T-cell (primary cell): ENCODE measurements around the gene MMP23B. TPM values are rescaled to one million over a fixed set of nuclear protein-coding genes. Genes with fewer than 3 reads are reported as not detected.

Experiments
- ATAC-seq, 4 experiments: fragments of 200-7000 bp in 3 of 4; fragments of 150-1000 bp in 1 of 4; cut with Tn5 transposase; replicated peaks in 1 of 4; 1 replicate in 3 of 4; 2 replicates in 1 of 4; pipeline ENCODE4 v1.10.0; 2021; ENCODE audit warnings: moderate library complexity in 3 of 4, mild to moderate bottlenecking in 2 of 4, moderate number of reproducible peaks in 1 of 4
- CTCF ChIA-PET, 2 donors: fragments of 300-600 bp; sonication (Branson Sonifier 250); formaldehyde crosslinking; loops; one replicate each; lab custom pipeline; 2022; ENCODE audit warnings: antibody characterized with exemption in 2 of 2; lab: Charles Lee
- POLR2A ChIA-PET, 2 donors: fragments of 300-600 bp; sonication (Branson Sonifier 250); formaldehyde crosslinking; loops; one replicate each; lab custom pipeline; 2022; ENCODE audit warnings: antibody characterized with exemption in 2 of 2; lab: Charles Lee
- DNase-seq, 35 experiments: peaks; one replicate each; pipeline versions ENCODE4 v3.0.0 to v3.0.0-alpha.2; 2013 to 2023
- H3K27ac ChIP-seq: one replicate; pipeline ENCODE4 v1.5.1; 2013; ENCODE audit warnings: low read length
- H3K27me3 ChIP-seq, 2 experiments: replicated peaks in 1 of 2; 1 replicate in 1 of 2; 2 replicates in 1 of 2; pipeline versions ENCODE4 v1.6.1 to v1.7.0; 2013; ENCODE audit warnings: low read length in 1 of 2, mixed read lengths in 1 of 2; ENCODE audit not compliant: control insufficient read depth in 2 of 2, insufficient read depth in 2 of 2; ENCODE audit errors: extremely low read depth in 1 of 2
- H3K36me3 ChIP-seq, 2 donors: 1 replicate in 1 of 2; 2 replicates in 1 of 2; pipeline versions ENCODE4 v1.6.1 to v1.7.0; 2013; ENCODE audit warnings: low read length in 1 of 2; ENCODE audit not compliant: control insufficient read depth in 2 of 2, insufficient read depth in 1 of 2; ENCODE audit errors: extremely low read depth in 1 of 2
- H3K4me1 ChIP-seq, 2 experiments: 1 replicate in 1 of 2; 2 replicates in 1 of 2; pipeline versions ENCODE4 v1.6.1 to v1.7.0; 2013; ENCODE audit warnings: low read length in 2 of 2, mixed read lengths in 1 of 2; ENCODE audit not compliant: insufficient read depth in 2 of 2, control insufficient read depth in 1 of 2; ENCODE audit errors: extremely low read depth in 1 of 2
- H3K4me3 ChIP-seq, 2 donors: 1 replicate in 1 of 2; 2 replicates in 1 of 2; pipeline versions ENCODE4 v1.5.1 to v1.7.0; 2013; ENCODE audit warnings: mild to moderate bottlenecking in 2 of 2, low read length in 1 of 2, moderate library complexity in 1 of 2; ENCODE audit not compliant: control insufficient read depth in 1 of 2; ENCODE audit errors: extremely low read depth in 1 of 2
- H3K9me3 ChIP-seq: 2 replicates; pipeline ENCODE4 v1.7.0; 2013
- H3K27ac Mint-ChIP-seq, 2 donors: one replicate each; pipeline ENCODE4 v1.8.0; 2020 to 2021; ENCODE audit warnings: mild to moderate bottlenecking in 2 of 2, mixed read lengths in 2 of 2
- H3K27me3 Mint-ChIP-seq, 2 donors: one replicate each; pipeline ENCODE4 v1.8.0; 2021 to 2022; ENCODE audit warnings: mixed read lengths in 2 of 2
- H3K36me3 Mint-ChIP-seq: one replicate; pipeline ENCODE4 v1.8.0; 2021; ENCODE audit warnings: mixed read lengths
- H3K4me1 Mint-ChIP-seq, 3 donors: one replicate each; pipeline ENCODE4 v1.8.0; 2020 to 2022; ENCODE audit warnings: mixed read lengths in 3 of 3, mild to moderate bottlenecking in 1 of 3
- H3K4me3 Mint-ChIP-seq, 3 donors: one replicate each; pipeline ENCODE4 v1.8.0; 2020 to 2022; ENCODE audit warnings: mild to moderate bottlenecking in 3 of 3, mixed read lengths in 3 of 3, moderate library complexity in 3 of 3
- H3K9me3 Mint-ChIP-seq, 3 donors: one replicate each; pipeline ENCODE4 v1.8.0; 2020 to 2022; ENCODE audit warnings: mixed read lengths in 3 of 3
- WGBS: methylation state at CpG from one replicate; pipeline ENCODE4 v1.1.5; 2013; ENCODE audit warnings: missing lambda C conversion rate; ENCODE audit not compliant: insufficient coverage; 5-methylcytosine and 5-hydroxymethylcytosine counted together
- total RNA-seq, 35 experiments: library from RNA in 6 of 35; stranded (reverse) in 6 of 35; fragments of 120-200 nt in 1 of 35; gene quantifications; one replicate each; pipeline versions ENCODE4 v1.2.1 to v1.2.4 and lab custom pipeline; 2013 to 2026

MMP23B gene
- total RNA-seq, 5 donors from 2014 or later (not counting 1 experiment from before 2014, with no cell fraction given) = 4.8 to 11.2 (median 6.8) TPM

DNA sequence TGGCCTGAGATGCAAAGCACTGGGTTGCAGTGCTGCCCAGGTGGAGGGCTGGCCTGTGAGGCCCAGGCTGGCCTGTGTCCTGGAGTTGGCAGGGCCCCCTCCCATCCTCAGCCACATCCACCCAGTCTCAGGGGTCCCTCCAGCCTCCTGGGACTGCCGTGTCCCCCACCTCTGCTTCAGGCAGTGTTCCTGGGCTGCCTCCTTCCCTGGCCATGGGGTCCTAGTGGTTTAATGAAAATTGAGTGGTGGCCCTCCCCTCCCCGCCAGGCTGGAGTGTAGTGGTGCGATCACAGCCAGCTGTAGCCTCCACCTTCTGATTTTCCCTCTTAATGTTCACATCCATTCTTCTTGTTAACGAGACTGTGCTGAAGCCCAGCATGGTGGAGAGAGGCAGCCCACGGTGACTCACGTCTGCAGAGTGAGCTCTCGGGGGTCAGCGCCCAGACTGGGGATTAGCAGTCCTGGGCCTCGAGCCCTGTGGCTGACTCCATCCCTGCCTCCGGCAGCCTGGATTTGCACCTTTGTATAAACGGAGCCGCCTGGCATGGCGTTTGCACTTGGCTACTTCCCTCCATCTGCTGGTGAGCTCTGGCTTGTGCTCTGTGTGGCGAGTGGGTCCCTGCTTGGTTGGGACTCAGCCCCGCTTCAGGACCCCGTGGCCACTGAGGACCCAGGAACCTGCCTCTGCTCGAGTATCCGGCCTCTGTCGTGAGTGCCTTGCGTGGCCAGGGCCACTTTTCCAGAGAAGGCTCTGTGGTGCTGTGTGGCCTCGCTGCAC lies 9.8 kb upstream of the MMP23B start:
- H3K4me1 Mint-ChIP-seq = peaks cover 3 to 12% (median 7%) of the 10 kb centered on the region in 3 donors
- no peaks in the 10 kb centered on the region for H3K9me3 Mint-ChIP-seq
- 89% methylated on average over 16 of the region's 21 CpGs for WGBS
- Histone ChIP-seq H3K9me3 (no peaks in the 10 kb centered on the region), H3K36me3 (peaks cover 7% of the 10 kb centered on the region in 2 donors), H3K27me3 (no peaks in the 10 kb centered on the region), H3K4me1 (peaks cover 2 to 12% of the 10 kb centered on the region in 2 experiments), H3K4me3 (no peak overlapping the region), H3K27ac (no peak overlapping the region)
- POLR2A ChIA-PET = no interaction called here
- no peak overlapping the region for H3K27ac Mint-ChIP-seq
- DNase-seq = no peak
- no peaks in the 10 kb centered on the region for H3K27me3 Mint-ChIP-seq
- H3K36me3 Mint-ChIP-seq = peaks cover 4% of the 10 kb centered on the region
- CTCF ChIA-PET = no interaction called here
- no peak for ATAC-seq
- H3K4me3 Mint-ChIP-seq = no peak overlapping the region

DNA sequence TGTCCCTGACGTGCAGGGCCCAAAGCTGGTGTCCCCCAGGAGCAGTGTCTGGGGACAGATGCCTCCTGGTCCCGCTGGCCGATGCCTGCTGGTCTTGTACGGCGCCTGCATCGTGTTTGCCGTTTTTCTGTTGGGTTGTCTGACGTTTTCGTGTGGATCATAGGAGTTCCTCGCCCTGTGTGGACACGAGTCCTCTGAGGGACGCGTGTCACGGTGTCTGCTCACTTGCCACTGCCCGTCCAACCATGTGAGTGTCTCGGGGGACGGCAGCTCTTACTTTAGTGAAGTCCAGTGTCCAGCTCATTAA lies 9.2 kb upstream of the MMP23B start:
- H3K36me3 ChIP-seq = peaks cover 5 to 6% of the 10 kb centered on the region in 2 donors
- H3K4me1 Mint-ChIP-seq = peaks cover 0 to 6% (median 2%) of the 10 kb centered on the region in 3 donors
- WGBS = 93% methylated on average over 17 of the region's 17 CpGs
- ChIA-PET POLR2A (no interaction called here), CTCF (no interaction called here)
- no peak overlapping the region for H3K4me3 ChIP-seq
- H3K27ac ChIP-seq = no peak overlapping the region
- DNase-seq (no peak), ATAC-seq (no peak)
- no peaks in the 10 kb centered on the region for H3K27me3 Mint-ChIP-seq
- no peaks in the 10 kb centered on the region for H3K27me3 ChIP-seq
- no peak overlapping the region for H3K4me3 Mint-ChIP-seq
- no peaks in the 10 kb centered on the region for H3K9me3 Mint-ChIP-seq
- H3K4me1 ChIP-seq = peaks cover 0 to 16% of the 10 kb centered on the region in 2 experiments
- H3K27ac Mint-ChIP-seq = no peak overlapping the region
- peaks cover under 1% of the 10 kb centered on the region for H3K36me3 Mint-ChIP-seq
- no peaks in the 10 kb centered on the region for H3K9me3 ChIP-seq

GRCh38 chr1:1623181-1623630 lies 8.8 kb upstream of the MMP23B start:
- Histone ChIP-seq H3K36me3 (peaks cover under 1 to 2% of the 10 kb centered on the region in 2 donors), H3K9me3 (no peaks in the 10 kb centered on the region), H3K27me3 (no peaks in the 10 kb centered on the region), H3K27ac (no peak overlapping the region), H3K4me1 (peaks cover 0 to 20% of the 10 kb centered on the region in 2 experiments), H3K4me3 (no peak overlapping the region)
- H3K9me3 Mint-ChIP-seq = no peaks in the 10 kb centered on the region
- no peaks in the 10 kb centered on the region for H3K27me3 Mint-ChIP-seq
- ATAC-seq = no peak
- no peak overlapping the region for H3K27ac Mint-ChIP-seq
- CTCF ChIA-PET = no interaction called here
- DNase-seq = no peak
- H3K36me3 Mint-ChIP-seq = no peaks in the 10 kb centered on the region
- no peak overlapping the region for H3K4me3 Mint-ChIP-seq
- POLR2A ChIA-PET = no interaction called here
- 92% methylated on average over 32 of the region's 33 CpGs for WGBS
- H3K4me1 Mint-ChIP-seq = peaks cover 0 to 6% (median 2%) of the 10 kb centered on the region in 3 donors

- peaks cover 0 to 6% (median 2%) of the 10 kb centered on the region in 3 donors for H3K4me1 Mint-ChIP-seq
- Histone ChIP-seq H3K4me3 (no peak overlapping the region), H3K9me3 (no peaks in the 10 kb centered on the region), H3K27me3 (no peaks in the 10 kb centered on the region), H3K36me3 (no peaks in the 10 kb centered on the region), H3K4me1 (peaks cover 0 to 27% of the 10 kb centered on the region in 2 experiments), H3K27ac (no peak overlapping the region)
- no peak overlapping the region for H3K4me3 Mint-ChIP-seq
- no peaks in the 10 kb centered on the region for H3K27me3 Mint-ChIP-seq
- WGBS = 95% methylated on average over 43 of the region's 51 CpGs
- no peak for ATAC-seq
- DNase-seq = no peak
- H3K36me3 Mint-ChIP-seq = no peaks in the 10 kb centered on the region
- H3K9me3 Mint-ChIP-seq = no peaks in the 10 kb centered on the region
- POLR2A ChIA-PET = no interaction called here
- H3K27ac Mint-ChIP-seq = no peak overlapping the region
- CTCF ChIA-PET = no interaction called here
Observed at GRCh38 chr1:1623631-1624442, 8.1 kb upstream of the MMP23B start.

DNA sequence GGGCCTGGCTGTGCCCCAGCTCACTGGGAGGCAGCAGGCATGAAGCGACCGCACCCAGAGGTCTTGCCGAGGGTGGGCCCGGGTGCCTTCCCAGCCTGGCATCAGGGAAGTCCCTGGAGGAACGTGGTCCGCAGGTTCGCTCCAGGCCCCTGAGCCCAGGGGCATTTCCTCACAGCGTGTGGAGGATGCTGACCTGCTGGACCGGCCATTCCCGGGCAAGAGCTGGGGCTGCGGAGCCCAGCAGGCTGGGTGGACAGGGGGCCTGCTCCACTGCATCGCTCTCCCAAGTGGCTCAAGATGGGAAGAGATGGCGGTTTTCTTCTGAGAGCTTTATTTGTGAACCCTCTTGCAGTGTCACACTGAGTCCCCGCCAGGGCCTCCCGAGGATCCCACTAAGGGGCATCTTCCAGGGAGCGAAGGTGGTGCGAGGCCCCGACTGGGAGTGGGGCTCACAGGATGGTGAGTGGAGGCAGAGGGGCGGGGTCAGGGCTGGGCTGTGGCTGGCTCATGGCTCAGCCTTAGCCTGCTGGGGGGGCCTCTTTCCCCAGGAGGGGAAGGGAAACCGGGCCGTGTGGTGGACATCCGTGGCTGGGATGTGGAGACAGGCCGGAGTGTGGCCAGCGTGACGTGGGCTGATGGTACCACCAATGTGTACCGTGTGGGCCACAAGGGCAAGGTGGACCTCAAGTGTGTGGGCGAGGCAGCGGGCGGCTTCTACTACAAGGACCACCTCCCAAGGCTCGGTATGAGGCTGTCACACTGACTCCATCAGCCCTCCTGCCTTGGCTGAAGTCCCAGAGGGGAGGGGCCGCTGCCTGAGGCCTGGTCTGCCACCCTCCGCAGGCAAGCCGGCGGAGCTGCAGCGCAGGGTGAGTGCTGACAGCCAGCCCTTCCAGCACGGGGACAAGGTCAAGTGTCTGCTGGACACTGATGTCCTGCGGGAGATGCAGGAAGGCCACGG lies 7.2 kb upstream of the MMP23B start:
- ATAC-seq = no peak
- 88% methylated on average over 35 of the region's 38 CpGs for WGBS
- POLR2A ChIA-PET = interaction anchor here in 1 of 2 donors (0.5 to 0.6 kb wide), 2 partner anchors 9 to 61 kb away, joined by 3 to 9 read pairs; no protein-coding TSS in a partner anchor

More for the DNA sequence above, 7.2 kb upstream of the MMP23B start:
- Histone ChIP-seq H3K27ac (no peak overlapping the region), H3K36me3 (no peaks in the 10 kb centered on the region), H3K27me3 (no peaks in the 10 kb centered on the region), H3K9me3 (no peaks in the 10 kb centered on the region), H3K4me3 (no peak overlapping the region), H3K4me1 (peaks cover 0 to 30% of the 10 kb centered on the region in 2 experiments)
- Mint-ChIP-seq H3K4me3 (no peak overlapping the region), H3K4me1 (peaks cover 0 to 6% (median 2%) of the 10 kb centered on the region in 3 donors), H3K27ac (no peak overlapping the region), H3K9me3 (no peaks in the 10 kb centered on the region), H3K36me3 (no peaks in the 10 kb centered on the region), H3K27me3 (no peaks in the 10 kb centered on the region)
- CTCF ChIA-PET = no interaction called here
- peak in 1 of 35 experiments; percentile 3 for DNase-seq
